Gastrocnemius medialis (tissue), 4 donors: ENCODE data around the gene ADAM17.

Source experiments
- CTCF ChIP-seq, 5 experiments: fragments of 450-650 bp in 3 of 5; fragments of 200-600 bp in 2 of 5; sonication (generic) in 2 of 5; IDR thresholded peaks in 4 of 5; conservative IDR thresholded peaks in 1 of 5; 1 replicate in 4 of 5; 2 replicates in 1 of 5; pipeline ENCODE4 v1.5.1; 2016 to 2019; ENCODE audit warnings: antibody characterized with exemption in 5 of 5, mild to moderate bottlenecking in 3 of 5, moderate library complexity in 3 of 5
- POLR2A ChIP-seq, 2 donors: fragments of 450-650 bp; IDR thresholded peaks; one replicate each; pipeline ENCODE4 v1.6.1; 2017; ENCODE audit warnings: antibody characterized with exemption in 2 of 2, mild to moderate bottlenecking in 2 of 2, moderate library complexity in 2 of 2

- TF ChIP-seq CTCF (IDR thresholded peaks at IDR 0.05 in 4 of 5, conservative IDR thresholded peaks at IDR 0.05 in 1 of 5) (no peak), POLR2A (IDR thresholded peaks at IDR 0.05) (no peak)
Observed at GRCh38 chr2:9586465-9586864, 30.8 kb upstream of the ADAM17 start.
